ENCODE data around the gene MAPKBP1.

DNA sequence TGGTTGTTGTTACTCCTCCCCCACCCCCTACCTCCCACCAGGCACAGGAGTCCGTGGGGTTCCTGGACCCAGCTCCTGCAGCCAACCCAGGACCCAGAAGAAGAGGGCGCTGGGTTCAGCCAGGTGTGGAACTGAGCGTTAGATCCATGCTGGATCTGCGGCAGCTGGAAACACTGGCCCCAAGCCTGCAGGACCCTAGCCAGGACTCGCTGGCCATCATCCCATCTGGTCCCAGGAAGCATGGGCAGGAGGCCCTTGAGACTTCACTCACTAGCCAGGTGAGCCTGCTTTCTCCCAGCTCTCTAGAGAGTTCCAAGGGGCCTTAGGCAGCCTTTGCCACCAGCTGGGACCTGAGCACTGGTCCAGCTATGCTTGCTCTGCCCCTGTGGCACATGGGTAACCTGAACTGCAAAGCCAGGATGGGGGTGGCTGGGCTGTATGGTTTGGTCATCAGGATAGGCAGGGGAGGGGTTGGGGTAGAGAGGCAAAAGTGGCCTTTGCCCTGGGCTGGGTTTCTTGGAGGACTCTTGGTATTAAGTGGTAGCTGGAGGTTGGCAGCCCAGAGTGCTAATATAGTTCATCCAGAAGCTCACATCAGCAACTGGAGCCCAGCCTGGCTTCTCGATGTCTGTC lies 46.6 kb downstream of the MAPKBP1 start:
- TF ChIP-seq, protein P1, sequence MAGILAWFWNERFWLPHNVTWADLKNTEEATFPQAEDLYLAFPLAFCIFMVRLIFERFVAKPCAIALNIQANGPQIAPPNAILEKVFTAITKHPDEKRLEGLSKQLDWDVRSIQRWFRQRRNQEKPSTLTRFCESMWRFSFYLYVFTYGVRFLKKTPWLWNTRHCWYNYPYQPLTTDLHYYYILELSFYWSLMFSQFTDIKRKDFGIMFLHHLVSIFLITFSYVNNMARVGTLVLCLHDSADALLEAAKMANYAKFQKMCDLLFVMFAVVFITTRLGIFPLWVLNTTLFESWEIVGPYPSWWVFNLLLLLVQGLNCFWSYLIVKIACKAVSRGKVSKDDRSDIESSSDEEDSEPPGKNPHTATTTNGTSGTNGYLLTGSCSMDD (CRISPR knock-in tag; IDR thresholded peaks at IDR 0.05) = no peak
- no peak for TF ChIP-seq ZNF382 (CRISPR knock-in tag; IDR thresholded peaks at IDR 0.05; ENCODE audit: borderline replicate concordance)
- no peak for TF ChIP-seq MAFF (IDR thresholded peaks at IDR 0.05; ENCODE audit: low read depth, low read length)
- TF ChIP-seq, protein P2, sequence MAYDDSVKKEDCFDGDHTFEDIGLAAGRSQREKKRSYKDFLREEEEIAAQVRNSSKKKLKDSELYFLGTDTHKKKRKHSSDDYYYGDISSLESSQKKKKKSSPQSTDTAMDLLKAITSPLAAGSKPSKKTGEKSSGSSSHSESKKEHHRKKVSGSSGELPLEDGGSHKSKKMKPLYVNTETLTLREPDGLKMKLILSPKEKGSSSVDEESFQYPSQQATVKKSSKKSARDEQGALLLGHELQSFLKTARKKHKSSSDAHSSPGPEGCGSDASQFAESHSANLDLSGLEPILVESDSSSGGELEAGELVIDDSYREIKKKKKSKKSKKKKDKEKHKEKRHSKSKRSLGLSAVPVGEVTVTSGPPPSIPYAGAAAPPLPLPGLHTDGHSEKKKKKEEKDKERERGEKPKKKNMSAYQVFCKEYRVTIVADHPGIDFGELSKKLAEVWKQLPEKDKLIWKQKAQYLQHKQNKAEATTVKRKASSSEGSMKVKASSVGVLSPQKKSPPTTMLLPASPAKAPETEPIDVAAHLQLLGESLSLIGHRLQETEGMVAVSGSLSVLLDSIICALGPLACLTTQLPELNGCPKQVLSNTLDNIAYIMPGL (CRISPR knock-in tag; IDR thresholded peaks at IDR 0.05; ENCODE audit: borderline replicate concordance in 1 of 2, low read depth in 1 of 2) = no peak
- no peak for TF ChIP-seq IKZF1 (IDR thresholded peaks at IDR 0.05)
- no peak for TF ChIP-seq IRF2 (CRISPR knock-in tag; IDR thresholded peaks at IDR 0.05)
- no peak for TF ChIP-seq KAT7 (CRISPR knock-in tag; IDR thresholded peaks at IDR 0.05; ENCODE audit: borderline replicate concordance)
- no peak for TF ChIP-seq NR2F1 (CRISPR knock-in tag; IDR thresholded peaks at IDR 0.05)
- no peak for TF ChIP-seq ATM (IDR thresholded peaks at IDR 0.05; ENCODE audit: borderline replicate concordance)
- no peak for TF ChIP-seq GTF3A (CRISPR knock-in tag; conservative IDR thresholded peaks at IDR 0.05)
- TF ChIP-seq FOXC1 (CRISPR knock-in tag; IDR thresholded peaks at IDR 0.05; ENCODE audit: borderline replicate concordance) = no peak
- TF ChIP-seq TCF12 (IDR thresholded peaks at IDR 0.05) = no peak
- no peak for TF ChIP-seq TCF12 (CRISPR knock-in tag; IDR thresholded peaks at IDR 0.05)
